Nephron (organoid): ENCODE results near the gene CENPC.

Experiments used
- H3K27ac Mint-ChIP-seq, 3 experiments: 2 replicates each; pipeline ENCODE4 v1.8.0; 2020; ENCODE audit warnings: mixed read lengths in 3 of 3, mild to moderate bottlenecking in 2 of 3, moderate library complexity in 1 of 3
- H3K27me3 Mint-ChIP-seq: 2 replicates; pipeline ENCODE4 v1.8.0; 2021; ENCODE audit warnings: low read depth, mild to moderate bottlenecking, moderate library complexity, mixed read lengths
- H3K36me3 Mint-ChIP-seq: 2 replicates; pipeline ENCODE4 v1.8.0; 2020; ENCODE audit warnings: low read depth, mixed read lengths
- H3K4me1 Mint-ChIP-seq: 2 replicates; pipeline ENCODE4 v1.8.0; 2020; ENCODE audit warnings: mixed read lengths
- H3K4me3 Mint-ChIP-seq, 3 experiments: 2 replicates each; pipeline ENCODE4 v1.8.0; 2020; ENCODE audit warnings: mild to moderate bottlenecking in 3 of 3, mixed read lengths in 3 of 3, moderate library complexity in 2 of 3
- H3K9me3 Mint-ChIP-seq: 2 replicates; pipeline ENCODE4 v1.8.0; 2020; ENCODE audit warnings: mixed read lengths
- CTCF ChIP-seq, 3 experiments: fragments of 200-600 bp; sonication (generic); IDR thresholded peaks; one replicate each; pipeline ENCODE4 v1.5.0; 2021; ENCODE audit warnings: antibody characterized with exemption in 3 of 3; ENCODE audit not compliant: unreplicated experiment in 3 of 3

Gene CENPC

GRCh38 chr4:67438975-67439374 is 106.3 kb downstream of the CENPC start:
- peaks cover 18% of the 10 kb centered on the region for H3K9me3 Mint-ChIP-seq
- TF ChIP-seq CTCF (IDR thresholded peaks at IDR 0.05; ENCODE audit: unreplicated experiment in 3 of 3) = no peak
- peaks cover 57% of the 10 kb centered on the region for H3K36me3 Mint-ChIP-seq
- no peaks in the 10 kb centered on the region for H3K27me3 Mint-ChIP-seq
- no peaks in the 10 kb centered on the region for H3K4me1 Mint-ChIP-seq
- H3K27ac Mint-ChIP-seq = peak overlapping the region in 1 of 3 experiments; percentile 32
- no peak overlapping the region for H3K4me3 Mint-ChIP-seq

- Mint-ChIP-seq H3K27me3 (no peaks in the 10 kb centered on the region), H3K36me3 (peaks cover 64% of the 10 kb centered on the region), H3K27ac (peak overlapping the region in 1 of 3 experiments; percentile 32), H3K9me3 (peaks cover 18% of the 10 kb centered on the region), H3K4me3 (no peak overlapping the region), H3K4me1 (no peaks in the 10 kb centered on the region)
- no peak for TF ChIP-seq CTCF (IDR thresholded peaks at IDR 0.05; ENCODE audit: unreplicated experiment in 3 of 3)
Observed at GRCh38 chr4:67437974-67438713, 107.2 kb downstream of the CENPC start.

GRCh38 chr4:67436742-67437141 is 108.6 kb downstream of the CENPC start:
- Mint-ChIP-seq H3K27ac (no peak overlapping the region), H3K4me3 (no peak overlapping the region), H3K27me3 (no peaks in the 10 kb centered on the region), H3K4me1 (no peaks in the 10 kb centered on the region), H3K9me3 (peaks cover 13% of the 10 kb centered on the region), H3K36me3 (peaks cover 62% of the 10 kb centered on the region)
- TF ChIP-seq CTCF (IDR thresholded peaks at IDR 0.05; ENCODE audit: unreplicated experiment in 3 of 3) = no peak

- Mint-ChIP-seq H3K4me1 (no peaks in the 10 kb centered on the region), H3K27me3 (no peaks in the 10 kb centered on the region), H3K36me3 (peaks cover 37% of the 10 kb centered on the region), H3K27ac (no peak overlapping the region), H3K9me3 (peaks cover 5% of the 10 kb centered on the region), H3K4me3 (no peak overlapping the region)
- no peak for TF ChIP-seq CTCF (IDR thresholded peaks at IDR 0.05; ENCODE audit: unreplicated experiment in 3 of 3)
Observed at GRCh38 chr4:67430989-67431388, 114.3 kb downstream of the CENPC start.

- H3K36me3 Mint-ChIP-seq = peaks cover 22% of the 10 kb centered on the region
- no peaks in the 10 kb centered on the region for H3K27me3 Mint-ChIP-seq
- H3K4me1 Mint-ChIP-seq = no peaks in the 10 kb centered on the region
- H3K9me3 Mint-ChIP-seq = peaks cover 5% of the 10 kb centered on the region
- no peak for TF ChIP-seq CTCF (IDR thresholded peaks at IDR 0.05; ENCODE audit: unreplicated experiment in 3 of 3)
- H3K27ac Mint-ChIP-seq = no peak overlapping the region
- no peak overlapping the region for H3K4me3 Mint-ChIP-seq
Observed at GRCh38 chr4:67428819-67429218, 116.5 kb downstream of the CENPC start.
